Left ventricle myocardium inferior (tissue), 1 donor: ENCODE measurements around the gene ZFAND2B. TPM values are rescaled to one million over a fixed set of nuclear protein-coding genes. Genes with fewer than 3 reads are reported as not detected.

Source experiments
- DNase-seq: peaks from one replicate; pipeline ENCODE4 v3.0.0-alpha.2; 2020
- H3K27ac ChIP-seq: fragments of 200-600 bp; replicated peaks from 2 replicates; pipeline ENCODE4 v1.8.0; 2021
- H3K27me3 ChIP-seq: fragments of 200-600 bp; 2 replicates; pipeline ENCODE4 v1.8.0; 2021; ENCODE audit warnings: low read depth
- H3K36me3 ChIP-seq: fragments of 200-600 bp; 2 replicates; pipeline ENCODE4 v1.8.0; 2021
- H3K4me1 ChIP-seq: fragments of 200-600 bp; 2 replicates; pipeline ENCODE4 v1.8.0; 2021
- H3K4me3 ChIP-seq: fragments of 200-600 bp; 2 replicates; pipeline ENCODE4 v1.8.0; 2021; ENCODE audit warnings: mild to moderate bottlenecking, moderate library complexity
- H3K9me3 ChIP-seq: fragments of 200-600 bp; replicated peaks from 2 replicates; pipeline ENCODE4 v1.8.0; 2021
- intact Hi-C: fragments of 100-400 bp; cut with micrococcal nuclease; formaldehyde crosslinking; loops from one replicate; pipeline ENCODE4 v1.11.0; 2022
- total RNA-seq: library from RNA; stranded (reverse); fragmentation: NEBNext Ultra II Directional; extraction: Animal tissue kit (Norgen Biotek cat#: 25700); gene quantifications from one replicate; pipeline ENCODE4 v1.2.1, GENCODE V29; 2021
- TF ChIP-seq, protein P1 (sequence below): fragments of 200-600 bp; IDR thresholded peaks from 2 replicates; pipeline ENCODE4 v1.8.0; 2021; ENCODE audit warnings: antibody characterized with exemption, mild to moderate bottlenecking, borderline replicate concordance
- donor health status: DM: no; HTN: yes; CAD: no; lungs with severe emphysema.

The ZFAND2B gene
- total RNA-seq, 1 donor from 2014 or later: 19.7 TPM

DNA sequence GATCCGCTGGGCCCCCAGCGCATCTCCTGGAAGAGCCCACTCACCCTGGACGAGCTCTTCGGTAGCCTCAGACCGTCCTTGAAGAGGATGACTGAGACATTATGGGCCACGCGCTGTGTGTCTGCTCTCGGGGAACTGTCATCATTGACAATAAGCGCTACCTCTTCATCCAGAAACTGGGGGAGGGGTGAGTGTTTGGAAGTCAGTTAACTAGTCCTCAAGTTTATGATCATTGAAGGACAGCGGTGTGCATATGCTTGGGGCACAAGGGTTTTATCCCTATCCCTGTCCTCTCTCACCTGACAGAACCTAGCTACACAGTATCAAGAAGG is 39.3 kb downstream of the ZFAND2B start:
- Histone ChIP-seq H3K27me3 (no peaks in the 10 kb centered on the region), H3K27ac (peak overlapping the region; percentile 93), H3K36me3 (peaks cover 29% of the 10 kb centered on the region), H3K9me3 (no peaks in the 10 kb centered on the region), H3K4me1 (peaks cover 62% of the 10 kb centered on the region), H3K4me3 (peak overlapping the region; percentile 81)
- TF ChIP-seq, protein P1, sequence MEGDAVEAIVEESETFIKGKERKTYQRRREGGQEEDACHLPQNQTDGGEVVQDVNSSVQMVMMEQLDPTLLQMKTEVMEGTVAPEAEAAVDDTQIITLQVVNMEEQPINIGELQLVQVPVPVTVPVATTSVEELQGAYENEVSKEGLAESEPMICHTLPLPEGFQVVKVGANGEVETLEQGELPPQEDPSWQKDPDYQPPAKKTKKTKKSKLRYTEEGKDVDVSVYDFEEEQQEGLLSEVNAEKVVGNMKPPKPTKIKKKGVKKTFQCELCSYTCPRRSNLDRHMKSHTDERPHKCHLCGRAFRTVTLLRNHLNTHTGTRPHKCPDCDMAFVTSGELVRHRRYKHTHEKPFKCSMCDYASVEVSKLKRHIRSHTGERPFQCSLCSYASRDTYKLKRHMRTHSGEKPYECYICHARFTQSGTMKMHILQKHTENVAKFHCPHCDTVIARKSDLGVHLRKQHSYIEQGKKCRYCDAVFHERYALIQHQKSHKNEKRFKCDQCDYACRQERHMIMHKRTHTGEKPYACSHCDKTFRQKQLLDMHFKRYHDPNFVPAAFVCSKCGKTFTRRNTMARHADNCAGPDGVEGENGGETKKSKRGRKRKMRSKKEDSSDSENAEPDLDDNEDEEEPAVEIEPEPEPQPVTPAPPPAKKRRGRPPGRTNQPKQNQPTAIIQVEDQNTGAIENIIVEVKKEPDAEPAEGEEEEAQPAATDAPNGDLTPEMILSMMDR: no peak
- intact Hi-C loops: no loop called here
- DNase-seq: no peak

DNA sequence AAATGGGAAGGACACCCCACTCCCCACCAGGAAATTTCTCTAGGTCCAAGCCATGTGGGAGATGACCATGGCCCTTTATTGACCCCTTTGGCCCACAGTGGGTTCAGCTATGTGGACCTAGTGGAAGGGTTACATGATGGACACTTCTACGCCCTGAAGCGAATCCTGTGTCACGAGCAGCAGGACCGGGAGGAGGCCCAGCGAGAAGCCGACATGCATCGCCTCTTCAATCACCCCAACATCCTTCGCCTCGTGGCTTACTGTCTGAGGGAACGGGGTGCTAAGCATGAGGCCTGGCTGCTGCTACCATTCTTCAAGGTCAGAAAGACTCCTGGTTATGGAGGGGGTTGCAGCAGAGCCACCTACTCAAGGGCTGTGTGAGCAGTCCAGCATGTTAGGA is 40.0 kb downstream of the ZFAND2B start:
- peaks cover 66% of the 10 kb centered on the region for H3K4me1 ChIP-seq
- intact Hi-C loops: no loop called here
- no peaks in the 10 kb centered on the region for H3K9me3 ChIP-seq
- no peak for DNase-seq
- TF ChIP-seq, protein P1: no peak
- H3K27ac ChIP-seq: peak overlapping the region; percentile 93
- H3K4me3 ChIP-seq: peak overlapping the region; percentile 81
- peaks cover 36% of the 10 kb centered on the region for H3K36me3 ChIP-seq
- no peaks in the 10 kb centered on the region for H3K27me3 ChIP-seq

DNA sequence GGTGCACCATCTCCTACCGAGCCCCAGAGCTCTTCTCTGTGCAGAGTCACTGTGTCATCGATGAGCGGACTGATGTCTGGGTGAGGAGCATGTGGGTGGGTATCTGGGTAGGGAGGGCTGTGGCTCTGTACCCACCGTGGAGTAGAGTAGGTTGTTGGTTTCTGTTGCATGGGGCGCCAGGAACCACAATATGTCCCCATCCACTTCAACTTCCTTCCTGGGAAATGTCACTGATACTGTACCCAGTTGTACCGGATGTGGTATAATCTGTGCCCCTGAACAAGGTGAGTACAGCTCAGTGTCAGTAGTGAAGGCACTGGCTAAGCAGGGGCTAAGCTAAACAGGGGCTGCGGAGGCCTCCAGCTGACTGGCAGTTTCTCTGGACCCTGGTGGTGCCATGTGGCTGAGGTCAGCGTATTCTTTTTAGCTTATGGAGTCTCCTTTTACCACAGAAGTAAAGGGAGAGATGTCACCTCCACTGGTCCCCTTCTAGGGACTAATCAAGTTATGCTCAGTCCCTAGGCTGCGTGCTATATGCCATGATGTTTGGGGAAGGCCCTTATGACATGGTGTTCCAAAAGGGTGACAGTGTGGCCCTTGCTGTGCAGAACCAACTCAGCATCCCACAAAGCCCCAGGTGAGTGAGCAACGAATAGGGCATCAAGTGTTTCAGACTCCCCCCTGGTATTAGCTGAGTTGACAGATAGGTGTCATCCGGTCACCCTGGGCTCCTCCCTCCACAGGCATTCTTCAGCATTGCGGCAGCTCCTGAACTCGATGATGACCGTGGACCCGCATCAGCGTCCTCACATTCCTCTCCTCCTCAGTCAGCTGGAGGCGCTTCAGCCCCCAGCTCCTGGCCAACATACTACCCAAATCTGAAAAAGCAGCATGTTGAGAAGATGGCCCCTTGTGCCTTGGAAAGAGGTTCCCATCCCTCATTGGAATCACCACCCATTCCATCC is 41.4 kb downstream of the ZFAND2B start:
- TF ChIP-seq, protein P1: no peak
- H3K27ac ChIP-seq: peak overlapping the region; percentile 83
- H3K9me3 ChIP-seq: no peaks in the 10 kb centered on the region
- no peaks in the 10 kb centered on the region for H3K27me3 ChIP-seq
- DNase-seq: no peak
- H3K4me1 ChIP-seq: peaks cover 80% of the 10 kb centered on the region
- intact Hi-C loops: no loop called here
- H3K4me3 ChIP-seq: no peak overlapping the region
- peaks cover 37% of the 10 kb centered on the region for H3K36me3 ChIP-seq

DNA sequence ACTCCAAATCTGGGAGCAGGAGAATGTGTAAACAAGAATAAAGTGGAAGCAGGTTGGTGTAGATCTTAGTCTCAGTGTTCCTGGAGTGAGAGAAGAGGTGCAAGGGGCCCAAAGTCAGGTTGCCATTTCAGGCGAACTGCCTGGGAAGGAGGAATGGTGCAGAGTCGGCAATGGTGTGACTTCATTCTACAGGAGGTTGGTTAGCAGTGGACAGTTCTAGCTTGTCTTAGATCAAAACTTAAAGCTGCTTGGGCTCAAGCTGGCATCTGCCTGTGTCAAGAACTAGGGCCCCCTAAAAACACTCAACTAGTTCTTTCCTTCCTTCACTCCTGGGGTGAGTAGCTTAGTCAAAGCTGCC is 42.2 kb downstream of the ZFAND2B start:
- no peak for DNase-seq
- peaks cover 89% of the 10 kb centered on the region for H3K4me1 ChIP-seq
- no peaks in the 10 kb centered on the region for H3K9me3 ChIP-seq
- peak overlapping the region; percentile 28 for H3K4me3 ChIP-seq
- peaks cover 37% of the 10 kb centered on the region for H3K36me3 ChIP-seq
- intact Hi-C loops: no loop called here
- peak overlapping the region; percentile 83 for H3K27ac ChIP-seq
- TF ChIP-seq, protein P1: no peak
- no peaks in the 10 kb centered on the region for H3K27me3 ChIP-seq

DNA sequence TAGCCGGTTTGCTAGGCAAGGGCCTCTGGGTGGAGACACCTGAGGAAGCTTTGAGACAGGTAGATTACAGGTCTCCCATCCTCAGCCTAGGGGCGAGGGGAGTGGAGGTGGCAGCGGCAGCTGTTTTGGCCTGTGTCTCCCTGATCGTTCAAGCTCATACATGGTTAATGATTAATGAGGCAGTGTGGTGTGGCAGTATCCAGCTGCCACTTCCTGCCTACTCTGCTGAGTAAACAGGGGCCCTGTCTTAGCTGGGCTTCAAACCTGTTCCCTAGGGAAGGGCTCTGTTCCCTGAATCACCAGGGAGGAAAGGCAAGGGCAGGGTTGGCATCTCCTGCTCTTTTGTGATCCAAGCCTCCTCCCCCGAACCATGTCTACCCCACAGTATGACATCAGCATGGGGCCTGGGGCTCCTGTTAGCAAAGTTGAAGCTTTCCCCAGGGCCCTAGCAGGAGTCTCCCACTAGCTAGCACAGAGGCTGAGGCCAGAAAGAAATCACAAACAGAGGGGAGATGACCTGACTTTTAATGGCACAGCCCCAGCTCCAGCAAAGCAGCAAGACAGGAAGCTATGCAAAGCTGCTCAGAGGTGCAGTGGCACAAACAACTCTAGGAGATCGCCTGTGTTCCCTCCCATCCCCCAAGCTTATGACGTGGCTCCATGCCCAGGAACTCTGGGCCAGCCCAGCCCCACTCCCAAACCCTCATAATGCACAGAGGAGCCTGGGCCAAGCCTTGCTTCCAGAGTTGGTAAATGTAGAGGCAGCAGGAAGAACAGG is 42.8 kb downstream of the ZFAND2B start:
- H3K4me3 ChIP-seq: peak overlapping the region; percentile 28
- H3K27ac ChIP-seq: peak overlapping the region; percentile 83
- H3K9me3 ChIP-seq: no peaks in the 10 kb centered on the region
- peaks cover 94% of the 10 kb centered on the region for H3K4me1 ChIP-seq
- TF ChIP-seq, protein P1: no peak
- peaks cover 37% of the 10 kb centered on the region for H3K36me3 ChIP-seq
- no peaks in the 10 kb centered on the region for H3K27me3 ChIP-seq
- DNase-seq: peak; percentile 72
- intact Hi-C loops: no loop called here
